ENCODE results near the gene NSUN2. TPM values are rescaled to one million over a fixed set of nuclear protein-coding genes. Genes with fewer than 3 reads are reported as not detected.
A peak's percentile ranks its signal among the peaks of the same experiment; 100 is the strongest.

Gene NSUN2
- total and polyA plus RNA-seq, 10 donors: 42.4 to 77.8 (median 56.9) TPM

DNA sequence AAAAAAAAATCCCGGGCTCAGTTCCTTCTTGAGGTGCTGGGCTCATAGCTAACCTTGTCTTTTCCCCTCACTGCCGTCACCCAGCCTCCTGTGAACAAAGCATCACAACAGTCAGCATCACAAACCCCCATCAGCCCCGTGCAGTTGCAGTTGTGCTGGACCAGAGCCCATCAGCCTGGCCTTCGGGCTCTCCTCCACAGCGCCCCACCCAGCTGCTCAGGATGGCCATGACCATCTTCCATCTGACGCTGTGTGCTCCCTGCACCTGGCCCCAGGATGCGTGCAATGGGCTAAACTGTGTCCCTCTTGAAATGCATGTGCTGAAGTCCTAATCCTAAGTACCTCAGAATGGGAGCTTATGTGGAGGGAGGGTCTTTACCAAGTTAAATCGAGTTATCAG lies 48.1 kb downstream of the NSUN2 start:
- Histone ChIP-seq H3K4me3 (no peak overlapping the region), H3K9me3 (no peaks in the 10 kb centered on the region), H3K4me1 (peaks cover 0 to 16% (median 10%) of the 10 kb centered on the region in 6 donors), H3K27ac (no peak overlapping the region), H3K27me3 (replicated peaks in 1 of 7) (peaks cover 0 to 58% (median 29%) of the 10 kb centered on the region in 7 donors), H3K36me3 (no peaks in the 10 kb centered on the region)
- intact Hi-C loops (cut with DNase I; ENCODE audit: low total_unique reads): no loop called here
- 71 to 86% (median 80%) methylated on average over 7 to 8 of the region's 8 CpGs for WGBS, 5 donors
- TF ChIP-seq, protein P1, sequence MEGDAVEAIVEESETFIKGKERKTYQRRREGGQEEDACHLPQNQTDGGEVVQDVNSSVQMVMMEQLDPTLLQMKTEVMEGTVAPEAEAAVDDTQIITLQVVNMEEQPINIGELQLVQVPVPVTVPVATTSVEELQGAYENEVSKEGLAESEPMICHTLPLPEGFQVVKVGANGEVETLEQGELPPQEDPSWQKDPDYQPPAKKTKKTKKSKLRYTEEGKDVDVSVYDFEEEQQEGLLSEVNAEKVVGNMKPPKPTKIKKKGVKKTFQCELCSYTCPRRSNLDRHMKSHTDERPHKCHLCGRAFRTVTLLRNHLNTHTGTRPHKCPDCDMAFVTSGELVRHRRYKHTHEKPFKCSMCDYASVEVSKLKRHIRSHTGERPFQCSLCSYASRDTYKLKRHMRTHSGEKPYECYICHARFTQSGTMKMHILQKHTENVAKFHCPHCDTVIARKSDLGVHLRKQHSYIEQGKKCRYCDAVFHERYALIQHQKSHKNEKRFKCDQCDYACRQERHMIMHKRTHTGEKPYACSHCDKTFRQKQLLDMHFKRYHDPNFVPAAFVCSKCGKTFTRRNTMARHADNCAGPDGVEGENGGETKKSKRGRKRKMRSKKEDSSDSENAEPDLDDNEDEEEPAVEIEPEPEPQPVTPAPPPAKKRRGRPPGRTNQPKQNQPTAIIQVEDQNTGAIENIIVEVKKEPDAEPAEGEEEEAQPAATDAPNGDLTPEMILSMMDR (IDR thresholded peaks at IDR 0.05 in 8 of 11, conservative IDR thresholded peaks at IDR 0.05 in 3 of 11): no peak
- TF ChIP-seq POLR2AphosphoS5 (IDR thresholded peaks at IDR 0.05): no peak
- no peak for TF ChIP-seq POLR2A (IDR thresholded peaks at IDR 0.05)
- no peak for DNase-seq

DNA sequence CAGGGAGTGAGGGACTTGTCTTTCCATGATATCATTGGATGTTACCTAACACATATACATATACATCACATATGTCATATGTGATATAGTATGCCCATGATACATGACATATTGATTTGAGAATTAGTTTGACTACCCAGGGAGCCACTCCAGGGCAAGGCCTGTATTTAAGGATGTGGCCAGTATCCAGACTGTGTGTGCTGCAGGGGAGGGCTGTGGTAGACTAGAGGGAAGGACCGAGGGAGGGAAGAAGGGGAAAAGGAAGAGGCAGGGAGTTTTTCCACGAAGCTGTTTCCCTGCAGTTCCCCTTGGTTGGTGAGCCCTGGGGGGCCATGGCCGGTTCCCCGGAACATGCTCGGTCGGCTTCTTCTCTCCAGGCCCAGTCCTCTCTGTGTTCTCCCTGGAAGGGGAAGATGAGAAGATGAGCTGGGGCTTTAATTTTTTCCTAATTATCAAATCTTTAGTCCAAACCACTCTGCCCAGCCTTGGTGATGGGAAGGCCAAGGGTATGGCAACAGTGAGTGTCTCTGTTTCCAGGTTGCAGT lies 48.7 kb downstream of the NSUN2 start:
- 60 to 68% (median 66%) methylated on average over 6 of the region's 6 CpGs for WGBS, 5 donors
- TF ChIP-seq, protein P1 (IDR thresholded peaks at IDR 0.05 in 8 of 11, conservative IDR thresholded peaks at IDR 0.05 in 3 of 11): no peak
- TF ChIP-seq POLR2A (IDR thresholded peaks at IDR 0.05): no peak
- TF ChIP-seq POLR2AphosphoS5 (IDR thresholded peaks at IDR 0.05): no peak
- Histone ChIP-seq H3K9me3 (no peaks in the 10 kb centered on the region), H3K4me1 (peaks cover 0 to 16% (median 10%) of the 10 kb centered on the region in 6 donors), H3K27ac (no peak overlapping the region), H3K36me3 (no peaks in the 10 kb centered on the region), H3K4me3 (no peak overlapping the region), H3K27me3 (replicated peaks in 1 of 7) (peaks cover 0 to 64% (median 29%) of the 10 kb centered on the region in 7 donors)
- intact Hi-C loops (cut with DNase I; ENCODE audit: low total_unique reads): no loop called here
- no peak for DNase-seq

GRCh38 chr5:6583049-6583880 lies 49.6 kb downstream of the NSUN2 start:
- H3K36me3 ChIP-seq: no peaks in the 10 kb centered on the region
- intact Hi-C loops (cut with DNase I; ENCODE audit: low total_unique reads): no loop called here
- TF ChIP-seq, protein P1 (IDR thresholded peaks at IDR 0.05 in 8 of 11, conservative IDR thresholded peaks at IDR 0.05 in 3 of 11): peak in 4 of 11 experiments; percentile 11 to 40 (median 32)
- TF ChIP-seq POLR2A (IDR thresholded peaks at IDR 0.05) (no peak), POLR2AphosphoS5 (IDR thresholded peaks at IDR 0.05) (no peak)
- peak overlapping the region in 6 of 8 donors; percentile 15 to 66 (median 32) for H3K4me3 ChIP-seq
- peaks cover 0 to 16% (median 10%) of the 10 kb centered on the region in 6 donors for H3K4me1 ChIP-seq
- 5 to 39% (median 6%) methylated on average over 9 to 85 of the region's 85 CpGs for WGBS, 5 donors
- H3K27me3 ChIP-seq (replicated peaks in 1 of 7): peaks cover 0 to 73% (median 29%) of the 10 kb centered on the region in 7 donors
- no peak for DNase-seq
- no peak overlapping the region for H3K27ac ChIP-seq
- H3K9me3 ChIP-seq: no peaks in the 10 kb centered on the region

DNA sequence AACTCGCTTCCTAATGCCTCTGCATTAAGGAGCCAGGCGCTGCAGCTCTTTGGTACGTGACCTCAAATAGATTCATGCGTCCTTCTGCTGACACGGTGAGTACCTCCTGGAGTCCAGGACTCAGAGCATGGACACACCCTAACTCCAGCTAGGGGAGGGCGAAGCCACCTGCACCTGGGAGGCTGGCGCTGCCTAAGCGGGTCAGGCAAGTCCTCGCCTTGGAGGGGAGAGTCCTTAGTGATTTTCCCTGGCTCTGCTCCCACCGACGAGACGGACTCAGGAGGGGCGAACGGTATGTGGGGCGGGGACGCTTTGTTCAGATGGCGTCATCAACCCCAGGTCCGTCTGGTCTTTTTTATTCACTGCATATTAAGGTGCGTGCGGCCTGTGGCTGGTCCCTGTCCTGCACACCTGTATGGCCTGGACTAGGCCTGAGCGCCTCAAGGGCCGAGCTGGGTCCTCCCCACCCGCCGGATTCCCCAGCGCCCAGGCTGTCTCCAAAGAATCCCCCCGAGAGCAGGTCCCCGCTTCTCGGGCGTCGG lies 50.3 kb downstream of the NSUN2 start:
- WGBS, 5 donors: 49 to 75% (median 51%) methylated on average over 20 to 30 of the region's 30 CpGs
- H3K27me3 ChIP-seq (replicated peaks in 1 of 7): peaks cover 0 to 78% (median 29%) of the 10 kb centered on the region in 7 donors
- no peak for DNase-seq
- intact Hi-C loops (cut with DNase I; ENCODE audit: low total_unique reads): no loop called here
- H3K9me3 ChIP-seq: no peaks in the 10 kb centered on the region
- H3K36me3 ChIP-seq: no peaks in the 10 kb centered on the region
- H3K4me3 ChIP-seq: peak overlapping the region in 5 of 8 donors; percentile 15 to 66 (median 28)
- peaks cover 0 to 16% (median 10%) of the 10 kb centered on the region in 6 donors for H3K4me1 ChIP-seq
- no peak for TF ChIP-seq POLR2A (IDR thresholded peaks at IDR 0.05)
- TF ChIP-seq, protein P1 (IDR thresholded peaks at IDR 0.05 in 8 of 11, conservative IDR thresholded peaks at IDR 0.05 in 3 of 11): no peak
- no peak for TF ChIP-seq POLR2AphosphoS5 (IDR thresholded peaks at IDR 0.05)
- no peak overlapping the region for H3K27ac ChIP-seq
